SK-N-MC (cell line): ENCODE measurements around the gene POP7.

Source experiments
- EZH2 ChIP-seq: fragments of 200-600 bp; sonication (generic); IDR thresholded peaks from one replicate; pipeline ENCODE4 v1.6.1; 2017; ENCODE audit warnings: antibody characterized with exemption
- POLR2AphosphoS5 ChIP-seq: IDR thresholded peaks from 2 replicates; pipeline ENCODE4 v1.6.1; 2012; ENCODE audit warnings: mild to moderate bottlenecking, low read depth, low read length, borderline replicate concordance

DNA sequence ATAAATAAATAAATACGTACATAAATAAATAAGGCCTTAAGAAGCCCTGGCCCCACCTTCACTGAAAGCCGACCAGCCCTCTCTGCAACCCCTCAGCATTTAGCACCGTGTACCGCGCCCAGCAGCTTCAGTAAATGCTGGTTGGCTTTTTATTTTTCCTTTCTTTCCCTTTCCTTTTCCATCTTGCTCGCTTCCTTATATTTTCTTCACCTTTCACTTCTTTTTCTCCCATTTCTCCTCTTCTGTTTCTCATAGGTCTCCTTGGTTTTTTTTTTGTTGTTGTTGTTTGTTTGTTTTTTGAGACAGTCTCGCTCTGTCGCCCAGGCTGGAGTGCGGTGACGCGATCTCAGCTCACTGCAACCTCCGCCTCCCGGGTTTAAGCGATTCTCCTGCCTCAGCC lies 38.7 kb downstream of the POP7 start:
- TF ChIP-seq EZH2, result no peak
- no peak for TF ChIP-seq POLR2AphosphoS5
